ENCODE results near the gene DKKL1.
A peak's percentile ranks its signal among the peaks of the same experiment; 100 is the strongest.

DKKL1 gene

DNA sequence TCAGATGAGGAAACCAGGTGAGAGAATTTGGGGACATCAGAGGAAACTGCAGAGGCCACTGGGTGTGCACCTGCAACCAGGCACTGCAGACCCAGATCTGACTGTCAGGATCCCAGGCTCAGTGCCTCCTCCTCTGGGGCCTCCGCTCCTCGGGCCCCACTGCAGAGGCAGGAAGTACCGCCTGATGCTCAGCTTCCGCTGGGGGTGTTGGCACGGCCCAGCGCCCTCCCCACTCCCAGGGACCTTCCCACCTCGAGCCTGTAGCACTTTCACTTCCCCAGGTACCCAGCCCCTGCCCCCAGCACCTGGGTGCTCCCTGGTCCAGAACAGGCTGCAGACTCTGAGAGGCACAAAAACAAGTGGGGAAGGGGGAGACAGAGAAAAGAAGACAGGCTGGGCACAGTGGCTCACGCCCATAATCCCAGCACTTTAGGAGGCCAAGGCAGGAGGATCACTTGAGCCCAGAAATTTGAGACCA lies 29.8 kb upstream of the DKKL1 start:
- ChIA-PET CTCF (interaction anchor here (1.2 to 2.1 kb wide), 4 partner anchors 8 to 58 kb away, joined by 3 to 8 read pairs (median 5); no protein-coding TSS in a partner anchor), POLR2A (no interaction called here)
- TF ChIP-seq, protein P1, sequence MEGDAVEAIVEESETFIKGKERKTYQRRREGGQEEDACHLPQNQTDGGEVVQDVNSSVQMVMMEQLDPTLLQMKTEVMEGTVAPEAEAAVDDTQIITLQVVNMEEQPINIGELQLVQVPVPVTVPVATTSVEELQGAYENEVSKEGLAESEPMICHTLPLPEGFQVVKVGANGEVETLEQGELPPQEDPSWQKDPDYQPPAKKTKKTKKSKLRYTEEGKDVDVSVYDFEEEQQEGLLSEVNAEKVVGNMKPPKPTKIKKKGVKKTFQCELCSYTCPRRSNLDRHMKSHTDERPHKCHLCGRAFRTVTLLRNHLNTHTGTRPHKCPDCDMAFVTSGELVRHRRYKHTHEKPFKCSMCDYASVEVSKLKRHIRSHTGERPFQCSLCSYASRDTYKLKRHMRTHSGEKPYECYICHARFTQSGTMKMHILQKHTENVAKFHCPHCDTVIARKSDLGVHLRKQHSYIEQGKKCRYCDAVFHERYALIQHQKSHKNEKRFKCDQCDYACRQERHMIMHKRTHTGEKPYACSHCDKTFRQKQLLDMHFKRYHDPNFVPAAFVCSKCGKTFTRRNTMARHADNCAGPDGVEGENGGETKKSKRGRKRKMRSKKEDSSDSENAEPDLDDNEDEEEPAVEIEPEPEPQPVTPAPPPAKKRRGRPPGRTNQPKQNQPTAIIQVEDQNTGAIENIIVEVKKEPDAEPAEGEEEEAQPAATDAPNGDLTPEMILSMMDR (IDR thresholded peaks at IDR 0.05; ENCODE audit: control extremely low read depth, extremely low read depth, low read depth, missing control alignments) = no peak
- peak; percentile 74 for DNase-seq (ENCODE audit: extremely low spot score)

DNA sequence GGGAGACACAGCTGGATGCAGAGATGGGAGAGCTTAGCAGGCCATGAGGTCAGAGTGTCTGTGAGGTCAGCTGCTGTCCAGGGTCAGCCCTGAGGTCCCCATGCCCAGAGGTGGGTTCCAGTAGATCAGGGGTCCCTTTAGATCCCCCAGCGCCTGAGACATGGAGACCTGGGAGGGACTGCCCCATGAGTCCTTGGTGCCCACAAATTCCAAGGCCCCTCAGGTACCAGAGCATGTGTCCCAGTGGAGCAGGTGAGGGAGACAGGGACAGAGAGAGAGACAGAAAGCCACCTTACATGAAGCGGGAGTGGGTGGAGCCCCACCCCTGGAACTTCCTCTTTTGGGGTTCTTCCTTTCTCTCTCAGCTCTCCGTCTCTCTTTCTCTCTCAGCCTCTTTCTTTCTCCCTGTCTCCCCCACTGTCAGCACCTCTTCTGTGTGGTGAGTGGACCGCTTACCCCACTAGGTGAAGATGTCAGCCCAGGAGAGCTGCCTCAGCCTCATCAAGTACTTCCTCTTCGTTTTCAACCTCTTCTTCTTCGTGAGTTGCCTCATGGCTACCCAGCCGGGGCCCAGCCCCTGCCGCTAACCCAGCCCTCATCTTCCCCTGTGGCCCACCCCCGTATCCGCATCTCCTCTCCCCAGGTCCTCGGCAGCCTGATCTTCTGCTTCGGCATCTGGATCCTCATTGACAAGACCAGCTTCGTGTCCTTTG lies 28.4 kb upstream of the DKKL1 start, which contains the start of gene CD37:
Gene CD37, plus strand, starts transcription at position 336 of the 713 bp plus-strand sequence. Its CDS starts 135 bp downstream, at position 471.
- POLR2A ChIA-PET = no interaction called here
- TF ChIP-seq, protein P1 (IDR thresholded peaks at IDR 0.05; ENCODE audit: control extremely low read depth, extremely low read depth, low read depth, missing control alignments) = no peak
- DNase-seq (ENCODE audit: extremely low spot score) = peak; percentile 78
- CTCF ChIA-PET = interaction anchor here (1.6 to 2.1 kb wide), 4 partner anchors 16 to 56 kb away, joined by 3 to 12 read pairs (median 6); no protein-coding TSS in a partner anchor

DNA sequence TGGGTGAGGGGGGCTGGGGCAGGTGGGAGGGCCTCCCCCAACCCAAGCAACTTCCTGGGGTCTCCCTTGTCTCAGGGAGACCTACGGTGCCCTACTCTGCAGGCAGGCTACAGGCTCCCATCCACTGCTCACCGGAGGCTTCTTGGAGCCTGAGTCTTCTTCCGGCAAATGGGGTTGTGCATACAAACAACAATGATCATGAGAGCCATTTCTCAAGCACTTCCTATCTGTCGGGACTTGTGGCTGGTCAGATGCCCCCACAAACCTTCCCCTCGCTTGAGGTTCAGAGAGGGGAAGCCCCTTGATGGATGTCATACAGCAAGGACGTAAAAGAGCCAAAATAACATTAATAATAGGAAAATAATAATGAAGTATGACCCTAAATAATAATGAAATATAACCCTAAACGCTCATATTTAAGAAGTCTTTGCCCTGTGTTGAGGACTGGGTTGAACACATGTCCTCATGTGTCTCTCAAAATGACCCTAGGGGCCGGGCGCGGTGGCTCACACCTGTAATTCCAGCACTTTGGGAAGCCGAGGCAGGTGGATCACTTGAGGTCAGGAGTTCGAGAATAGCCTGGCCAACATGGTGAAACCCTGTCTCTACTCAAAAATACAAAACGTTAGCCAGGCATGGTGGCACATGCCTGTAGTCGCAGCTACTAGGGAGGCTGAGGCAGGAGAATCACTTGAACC lies 27.7 kb upstream of the DKKL1 start:
- ChIA-PET CTCF (interaction anchor here (1.6 to 1.8 kb wide), 2 partner anchors 35 kb away, joined by 3 to 12 read pairs; no protein-coding TSS in a partner anchor), POLR2A (no interaction called here)
- TF ChIP-seq, protein P1 (IDR thresholded peaks at IDR 0.05; ENCODE audit: control extremely low read depth, extremely low read depth, low read depth, missing control alignments) = no peak
- peak; percentile 67 for DNase-seq (ENCODE audit: extremely low spot score)

DNA sequence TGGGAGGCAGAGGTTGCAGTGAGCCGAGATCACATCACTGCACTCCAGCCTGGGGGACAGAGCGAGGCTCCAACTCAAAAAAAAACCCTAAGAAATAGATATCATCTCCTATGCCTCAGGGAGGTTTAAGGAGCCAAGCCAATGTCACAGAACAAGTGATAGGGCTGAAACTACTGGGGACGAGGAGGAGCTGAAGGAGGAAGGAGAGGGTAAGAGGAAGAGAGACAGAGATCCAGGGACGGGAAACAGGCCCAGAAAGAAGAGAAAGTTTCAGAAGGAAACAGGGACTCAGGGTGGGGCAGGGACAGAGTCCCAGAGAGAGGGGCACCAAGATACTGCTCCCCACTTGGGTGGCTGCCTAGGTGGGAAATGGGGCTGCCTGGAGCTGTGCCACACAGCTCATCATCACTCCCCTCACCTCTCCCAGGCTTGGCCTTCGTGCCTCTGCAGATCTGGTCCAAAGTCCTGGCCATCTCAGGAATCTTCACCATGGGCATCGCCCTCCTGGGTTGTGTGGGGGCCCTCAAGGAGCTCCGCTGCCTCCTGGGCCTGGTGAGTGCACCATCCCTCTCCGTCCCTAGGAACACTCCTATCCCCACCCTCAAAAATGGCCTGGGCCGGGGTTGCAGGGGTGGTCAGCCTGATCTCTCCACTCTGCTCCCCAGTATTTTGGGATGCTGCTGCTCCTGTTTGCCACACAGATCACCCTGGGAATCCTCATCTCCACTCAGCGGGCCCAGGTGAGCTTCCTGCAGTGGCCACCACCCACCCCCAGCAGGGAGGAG lies 27.0 kb upstream of the DKKL1 start:
- TF ChIP-seq, protein P1 (IDR thresholded peaks at IDR 0.05; ENCODE audit: control extremely low read depth, extremely low read depth, low read depth, missing control alignments) = no peak
- CTCF ChIA-PET = interaction anchor here (1.0 to 1.4 kb wide), 2 partner anchors 36 to 134 kb away, joined by 3 to 4 read pairs; no protein-coding TSS in a partner anchor

DNA sequence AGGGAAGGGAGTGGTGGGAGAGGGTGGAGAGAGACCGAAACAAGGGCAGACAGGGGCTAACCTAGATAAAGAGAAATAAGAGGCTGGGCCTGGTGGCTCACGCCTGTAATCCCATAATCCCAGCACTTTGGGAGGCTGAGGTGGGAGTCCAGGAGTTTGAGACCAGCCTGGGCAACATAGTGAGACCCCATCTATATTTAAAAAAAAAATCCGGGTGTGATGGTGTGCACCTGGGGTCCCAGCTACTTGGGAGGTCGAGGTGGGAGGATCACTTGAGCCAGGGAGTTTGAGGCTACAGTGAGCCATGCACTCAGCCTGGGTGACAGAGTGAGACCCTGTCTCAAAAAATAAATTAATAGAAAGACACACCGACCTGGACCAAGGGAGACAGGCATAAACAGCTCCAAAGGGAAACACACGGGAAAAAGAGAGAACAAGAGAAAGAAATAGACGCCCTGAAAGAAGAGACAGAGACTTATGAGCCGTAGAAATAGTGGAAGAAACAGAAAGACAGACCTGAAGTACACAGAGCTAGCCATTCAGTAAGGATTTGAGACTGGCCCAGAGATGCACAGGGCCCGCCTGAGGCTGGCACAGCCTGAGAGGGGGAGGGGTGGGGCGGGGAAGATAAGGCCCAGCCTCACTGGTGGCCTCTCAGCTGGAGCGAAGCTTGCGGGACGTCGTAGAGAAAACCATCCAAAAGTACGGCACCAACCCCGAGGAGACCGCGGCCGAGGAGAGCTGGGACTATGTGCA lies 26.2 kb upstream of the DKKL1 start:
- TF ChIP-seq, protein P1 (IDR thresholded peaks at IDR 0.05; ENCODE audit: control extremely low read depth, extremely low read depth, low read depth, missing control alignments) = no peak
- ChIA-PET POLR2A (interaction anchor here (0.6 kb wide), 1 partner anchor 26 kb away, joined by 5 read pairs; the partner anchor contains the start of gene DKKL1), CTCF (interaction anchor here (1.0 to 1.4 kb wide), 3 partner anchors 8 to 133 kb away, joined by 3 to 4 read pairs (median 3); no protein-coding TSS in a partner anchor)
- DNase-seq (ENCODE audit: extremely low spot score) = no peak

More for the DNA sequence above, 27.0 kb upstream of the DKKL1 start:
- POLR2A ChIA-PET = interaction anchor here (0.6 kb wide), 1 partner anchor 27 kb away, joined by 5 read pairs; the partner anchor contains the start of gene DKKL1
- DNase-seq (ENCODE audit: extremely low spot score) = no peak
